TTC549 (cell line): ENCODE data around the gene OR2A2.
"Not testable (repeated sequence)": the region's sequence is repeated elsewhere in the genome, so short reads cannot be mapped to it uniquely, and the experiment has no call there.

ENCODE experiments used
- FAIRE-seq: peaks from 2 replicates; lab custom pipeline; 2012; peaks lifted over from hg19 to GRCh38; lab: Jason Lieb, UNC

Gene OR2A2

DNA sequence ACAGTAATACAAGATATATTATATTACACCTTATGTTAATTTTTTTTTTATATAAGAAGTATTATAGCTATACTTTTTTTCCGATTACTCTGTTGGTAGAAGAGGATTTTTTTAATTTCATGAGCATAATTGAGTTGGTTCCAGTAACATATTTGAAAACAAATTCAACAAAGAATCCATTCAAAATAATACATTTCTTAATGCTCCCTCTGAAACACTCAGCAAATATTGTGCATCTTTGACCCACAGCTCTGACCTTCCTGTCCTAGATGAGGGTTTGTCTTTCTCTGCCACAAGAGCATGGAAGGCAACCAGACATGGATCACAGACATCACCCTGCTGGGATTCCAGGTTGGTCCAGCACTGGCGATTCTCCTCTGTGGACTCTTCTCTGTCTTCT is at the start of gene OR2A2:
Gene OR2A2, plus strand, starts transcription at position 301 of the 400 bp plus-strand sequence. Its CDS starts 0 bp downstream, at position 301.
- no peak for FAIRE-seq

DNA sequence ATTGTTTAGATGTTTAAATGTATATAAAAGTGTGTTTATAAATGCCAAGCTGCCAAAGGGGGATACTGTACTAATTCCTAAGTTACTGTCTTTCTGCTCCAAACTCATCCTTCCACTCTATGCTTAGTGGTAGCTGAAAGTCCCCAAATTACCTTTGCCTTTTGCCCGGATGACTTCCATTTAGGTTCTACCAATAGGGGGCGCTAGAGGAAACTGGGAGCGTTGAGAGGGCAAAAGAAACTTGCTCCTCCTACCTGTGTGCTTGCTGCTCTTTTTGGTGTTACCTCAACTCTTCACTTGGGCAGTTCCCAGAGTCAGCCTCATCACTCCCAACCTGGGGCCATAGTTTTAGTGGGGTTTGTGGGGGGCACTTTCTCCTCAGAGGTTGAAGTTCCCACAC is 45.7 kb upstream of the OR2A2 start:
- no peak for FAIRE-seq

- no peak for FAIRE-seq
Measured at GRCh38 chr7:144069511-144069910, 39.9 kb upstream of the OR2A2 start, which contains the start of gene OR2A25. Gene OR2A25 (plus strand): TSS chr7:144069811. CDS start chr7:144074220, 4,409 bp downstream.

DNA sequence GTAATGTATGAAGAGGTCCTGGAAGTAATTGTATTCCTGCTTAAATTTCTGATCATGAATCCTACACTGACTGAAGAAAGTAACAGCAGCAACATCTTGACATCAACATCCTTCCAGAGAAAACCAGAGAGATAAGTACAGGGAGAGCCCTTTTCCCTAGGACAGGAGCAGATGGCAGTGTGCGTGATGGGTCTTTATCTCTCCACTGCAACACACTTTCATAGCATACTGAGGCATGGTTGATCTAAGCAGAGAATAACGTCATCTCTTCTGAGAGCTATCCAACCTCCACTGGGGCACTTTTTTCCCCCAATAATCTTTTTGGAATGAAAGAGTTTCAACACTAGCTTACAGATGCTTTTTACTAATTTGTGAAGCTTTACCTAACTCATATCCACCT is 39.4 kb upstream of the OR2A2 start:
- FAIRE-seq, result no peak

- no peak for FAIRE-seq
Measured at GRCh38 chr7:144074374-144074773, 35.0 kb upstream of the OR2A2 start.

GRCh38 chr7:144085978-144086377 is 23.4 kb upstream of the OR2A2 start, which contains the start of gene OR2A12:
Gene OR2A12 (plus strand): TSS chr7:144086278. CDS start chr7:144095108, 8,830 bp downstream.
- no peak for FAIRE-seq

DNA sequence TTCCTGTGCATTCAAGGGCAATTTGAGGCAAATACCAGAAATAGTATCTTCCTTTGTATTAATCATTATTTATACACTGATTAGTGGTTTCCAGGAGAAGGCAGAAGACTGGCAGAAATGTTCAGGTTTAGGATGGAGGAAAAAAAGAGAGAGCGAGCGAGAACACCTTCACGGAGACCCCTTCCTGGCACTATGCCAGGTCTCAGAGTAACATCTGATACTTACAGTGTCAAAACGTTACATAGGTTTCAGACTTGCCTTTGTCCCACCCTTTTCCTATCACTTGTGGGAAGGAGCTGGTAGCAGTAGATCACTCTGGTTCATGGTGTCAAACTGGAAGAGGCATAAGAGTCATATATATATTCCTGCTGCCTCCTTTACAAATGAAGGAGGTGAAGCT is 22.7 kb upstream of the OR2A2 start:
- no peak for FAIRE-seq

- no peak for FAIRE-seq
Measured at GRCh38 chr7:144087230-144087629, 22.2 kb upstream of the OR2A2 start.

GRCh38 chr7:144090667-144091066 is 18.7 kb upstream of the OR2A2 start:
- no peak for FAIRE-seq

DNA sequence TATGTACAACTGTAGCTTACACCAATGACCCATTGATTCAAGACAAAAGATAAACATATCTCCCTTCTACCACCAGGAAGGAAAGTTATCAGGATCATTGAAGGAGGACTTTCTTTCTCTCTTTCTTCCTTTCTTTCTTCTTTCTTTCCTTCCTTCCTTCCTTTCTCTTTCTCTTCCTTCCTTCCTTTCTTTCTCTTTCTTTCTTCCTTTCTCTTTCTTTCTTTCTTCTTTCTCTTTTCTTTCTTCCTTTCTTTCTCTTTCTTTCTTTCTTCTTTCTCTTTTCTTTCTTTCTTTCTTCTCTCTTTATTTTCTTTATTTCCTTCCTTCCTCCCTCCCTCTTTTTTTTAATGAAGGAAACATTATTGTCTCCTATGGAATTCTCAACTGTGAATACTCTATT is 10.6 kb upstream of the OR2A2 start:
- no peak for FAIRE-seq

GRCh38 chr7:144100607-144101006 is 8.8 kb upstream of the OR2A2 start:
- no peak for FAIRE-seq

DNA sequence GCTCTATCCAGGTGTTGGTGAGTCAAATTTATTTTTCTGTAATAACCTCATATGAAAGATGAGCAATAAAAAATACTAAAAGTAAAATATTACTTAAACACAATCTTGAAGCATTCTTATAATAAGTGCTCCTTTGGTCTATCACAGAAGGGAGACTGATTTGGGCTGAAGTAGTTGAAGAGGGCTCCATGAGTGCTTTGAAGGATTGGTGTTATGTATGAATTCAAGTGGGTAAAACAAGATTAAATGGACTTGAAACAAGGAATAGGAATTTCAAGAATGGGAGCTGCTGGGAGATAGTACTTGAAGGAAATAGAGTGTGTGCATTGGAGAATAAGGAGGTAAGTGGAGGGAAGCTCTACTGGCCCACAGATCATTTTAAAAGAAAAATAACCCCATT is 7.3 kb upstream of the OR2A2 start:
- no peak for FAIRE-seq

DNA sequence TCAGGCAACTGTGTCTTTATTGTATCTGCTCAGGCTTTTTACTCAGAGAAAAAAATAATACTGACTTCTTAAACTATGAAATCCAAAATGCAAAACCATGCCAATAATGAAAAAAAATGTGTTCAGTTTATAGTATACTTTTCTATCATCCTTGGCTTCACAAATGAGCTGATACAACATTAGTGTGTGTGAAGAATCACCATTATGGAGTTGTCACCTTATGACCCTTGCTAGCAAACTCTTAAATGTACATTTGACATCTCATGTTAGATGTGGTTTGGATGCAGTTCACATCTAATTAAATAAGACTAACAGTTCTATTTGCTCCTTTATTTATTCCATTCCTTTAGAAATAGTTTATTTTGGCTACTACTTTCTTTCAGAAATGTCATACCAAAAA is 4.2 kb upstream of the OR2A2 start:
- FAIRE-seq, result no peak

GRCh38 chr7:144110272-144110671 is 889 bp downstream of the OR2A2 start:
- FAIRE-seq, result no peak

DNA sequence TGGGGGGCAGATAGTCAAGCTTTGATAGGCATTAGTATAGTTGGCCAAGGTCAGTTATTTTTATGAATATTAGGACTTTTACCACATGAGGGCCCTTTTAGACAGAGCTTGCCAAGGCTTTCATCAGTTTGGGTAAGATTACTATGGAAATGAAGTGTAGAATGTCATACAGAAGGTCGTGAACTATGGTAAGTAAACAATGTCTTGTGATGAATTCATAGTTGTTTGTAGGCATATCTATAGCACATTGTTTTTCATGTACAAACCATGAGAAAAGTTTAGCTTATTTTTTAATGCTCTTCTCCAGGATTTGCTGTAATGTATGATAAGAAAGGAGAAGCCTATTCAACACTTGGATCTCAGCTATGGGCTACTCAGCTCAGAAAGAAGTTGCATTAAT is 4.3 kb downstream of the OR2A2 start:
- no peak for FAIRE-seq

DNA sequence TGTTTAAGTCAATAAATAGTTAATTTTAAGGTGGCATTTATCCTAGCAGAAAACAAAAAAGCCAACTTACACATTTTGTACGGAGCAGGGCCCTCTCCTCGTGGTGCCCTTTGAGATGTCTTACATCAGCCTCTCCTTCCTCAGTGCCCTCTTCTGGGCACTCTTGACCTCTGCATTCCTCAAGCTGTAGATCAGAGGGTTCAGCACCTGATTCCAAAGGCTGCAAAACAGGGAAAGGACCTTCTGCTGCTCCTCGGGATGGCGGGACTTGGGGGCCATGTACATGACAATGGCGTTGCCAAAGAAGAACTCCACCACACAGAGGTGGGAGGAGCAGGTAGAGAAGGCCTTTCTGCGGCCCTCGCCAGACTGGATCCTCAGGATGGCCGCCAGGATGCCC is 9.0 kb downstream of the OR2A2 start:
- FAIRE-seq, result no peak

DNA sequence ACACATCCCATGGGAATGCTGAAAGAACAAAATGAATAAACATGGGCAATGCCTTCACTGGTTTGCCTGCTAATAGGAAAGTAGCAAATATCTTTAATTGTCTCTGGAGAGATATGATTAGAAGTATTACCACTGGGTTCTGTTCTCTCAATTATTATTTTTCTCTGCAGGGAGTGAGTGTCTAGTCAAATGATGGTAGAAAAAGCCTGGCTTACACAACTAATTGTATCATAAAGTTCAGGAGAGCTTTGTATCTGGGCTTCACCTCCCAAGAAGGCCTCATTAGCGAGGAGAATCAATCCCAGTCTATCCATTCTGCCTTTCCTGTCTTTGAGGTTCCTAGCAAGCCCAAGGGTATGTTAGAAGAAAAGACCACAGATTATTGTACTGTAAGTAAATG is 13.5 kb downstream of the OR2A2 start, which contains the start of gene OR2A14:
Gene OR2A14, plus strand, starts transcription at position 301 of the 400 bp plus-strand sequence. CDS start 5,937 bp downstream, outside the sequence.
- FAIRE-seq, result no peak

DNA sequence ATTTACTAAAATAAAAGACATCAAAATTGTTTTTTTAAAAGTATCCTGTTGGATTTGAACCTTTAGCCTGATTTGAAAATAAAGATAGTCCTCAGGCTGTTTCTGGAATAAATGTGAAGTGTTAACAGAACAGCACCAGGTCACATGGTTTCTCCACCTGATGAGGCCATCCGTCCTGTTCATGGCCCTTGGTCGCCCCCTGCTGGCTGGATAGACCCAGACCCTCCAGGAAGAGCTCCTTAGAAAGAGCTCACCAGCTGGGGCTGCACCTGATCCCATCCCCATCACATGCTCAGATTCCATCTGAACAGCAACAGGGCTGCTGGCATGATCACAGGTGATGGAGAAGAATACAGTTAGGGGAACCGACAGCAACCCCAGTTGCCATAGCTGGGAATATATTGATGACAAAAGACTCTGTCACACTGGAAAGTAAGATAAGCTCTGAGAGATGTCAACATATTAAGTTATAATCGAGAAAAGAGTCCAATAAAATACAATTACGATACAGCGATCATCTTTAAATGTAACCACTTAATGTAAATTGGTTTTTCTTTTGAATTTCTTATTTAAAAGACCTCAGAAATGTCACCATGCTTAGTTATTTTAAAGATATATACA is 18.4 kb downstream of the OR2A2 start:
- no peak for FAIRE-seq

DNA sequence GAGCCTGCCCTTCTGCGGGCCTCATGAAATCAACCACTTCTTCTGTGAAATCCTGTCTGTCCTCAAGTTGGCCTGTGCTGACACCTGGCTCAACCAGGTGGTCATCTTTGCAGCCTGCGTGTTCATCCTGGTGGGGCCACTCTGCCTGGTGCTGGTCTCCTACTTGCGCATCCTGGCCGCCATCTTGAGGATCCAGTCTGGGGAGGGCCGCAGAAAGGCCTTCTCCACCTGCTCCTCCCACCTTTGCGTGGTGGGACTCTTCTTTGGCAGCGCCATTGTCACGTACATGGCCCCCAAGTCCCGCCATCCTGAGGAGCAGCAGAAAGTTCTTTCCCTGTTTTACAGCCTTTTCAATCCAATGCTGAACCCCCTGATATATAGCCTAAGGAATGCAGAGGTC is 20.2 kb downstream of the OR2A2 start:
- not testable (repeated sequence) for FAIRE-seq

DNA sequence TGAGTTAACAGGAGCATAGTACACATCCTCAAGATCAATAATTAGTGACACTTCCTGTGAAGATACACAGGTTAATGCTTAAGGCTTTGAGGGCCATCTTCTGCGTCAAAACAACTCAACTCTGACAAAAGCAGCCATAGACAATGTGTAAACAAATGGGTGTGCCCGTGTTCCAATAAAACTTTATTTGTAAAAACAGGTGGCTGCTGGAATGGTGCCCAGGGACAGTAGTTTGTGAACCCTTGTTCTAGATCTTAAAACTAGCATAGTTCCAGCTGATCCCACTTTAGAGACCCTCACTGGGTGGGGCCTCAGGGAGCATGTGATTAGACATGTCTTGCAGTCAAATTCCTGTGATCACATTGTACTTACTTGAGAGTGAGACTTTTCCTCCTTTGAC is 21.3 kb downstream of the OR2A2 start:
- no peak for FAIRE-seq

DNA sequence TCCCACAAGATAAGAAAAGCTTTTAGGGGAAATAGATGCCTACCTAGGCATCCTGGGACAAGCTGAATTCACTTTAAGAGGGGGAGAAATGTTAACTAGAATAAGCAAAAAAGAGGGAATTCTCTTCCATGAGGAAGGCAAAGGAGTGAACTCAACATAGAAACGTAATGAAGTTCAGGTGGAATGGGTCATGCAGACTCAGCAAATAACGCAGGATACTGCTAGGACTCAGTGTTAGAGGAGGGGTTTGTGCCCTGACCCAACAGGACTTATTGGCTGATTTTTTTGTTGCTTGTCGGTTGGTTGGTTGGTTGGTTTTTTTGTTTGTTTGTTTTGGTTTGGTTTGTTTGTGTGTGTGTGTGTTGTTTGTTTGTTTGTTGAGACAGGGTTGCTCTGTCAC is 22.9 kb downstream of the OR2A2 start:
- no peak for FAIRE-seq

- FAIRE-seq, result no peak
Measured at GRCh38 chr7:144133307-144133706, 23.9 kb downstream of the OR2A2 start.

GRCh38 chr7:144134116-144134515 is 24.7 kb downstream of the OR2A2 start:
- FAIRE-seq, result no peak

GRCh38 chr7:144137501-144137900 is 28.1 kb downstream of the OR2A2 start:
- FAIRE-seq, result no peak

GRCh38 chr7:144142187-144142586 is 32.8 kb downstream of the OR2A2 start:
- no peak for FAIRE-seq
